Transverse colon (tissue), 4 donors: ENCODE data around the gene KIR2DL3.

Source experiments
- CTCF ChIP-seq, 5 experiments: fragments of 200-600 bp in 3 of 5; fragments of 450-650 bp in 2 of 5; sonication (generic) in 3 of 5; IDR thresholded peaks; 1 replicate in 2 of 5; 2 replicates in 3 of 5; pipeline ENCODE4 v1.5.1; 2016 to 2017; ENCODE audit warnings: antibody characterized with exemption in 5 of 5, inconsistent platforms in 3 of 5, mild to moderate bottlenecking in 2 of 5, moderate library complexity in 1 of 5
- EP300 ChIP-seq: sonication (generic); formaldehyde crosslinking; IDR thresholded peaks from one replicate; pipeline ENCODE4 v1.6.1; 2017; ENCODE audit warnings: antibody characterized with exemption, low read depth
- POLR2A ChIP-seq: fragments of 450-650 bp; IDR thresholded peaks from one replicate; pipeline ENCODE4 v1.6.1; 2016; ENCODE audit warnings: antibody characterized with exemption, mild to moderate bottlenecking, moderate library complexity
- POLR2AphosphoS5 ChIP-seq, 3 donors: sonication (generic); formaldehyde crosslinking; IDR thresholded peaks; one replicate each; pipeline ENCODE4 v1.6.1; 2016; ENCODE audit warnings: antibody characterized with exemption in 3 of 3

GRCh38 chr19:54696117-54696548 lies 42.2 kb upstream of the KIR2DL3 start:
- no peak for TF ChIP-seq POLR2A
- TF ChIP-seq CTCF (IDR thresholded peaks at IDR 0.05): no peak
- no peak for TF ChIP-seq EP300
- TF ChIP-seq POLR2AphosphoS5 (IDR thresholded peaks at IDR 0.05): no peak
